Measurements from ENCODE around the gene DLX3.

The DLX3 gene

GRCh38 chr17:49971199-49971847, 23.7 kb downstream of the DLX3 start:
- DNase-seq, result no peak

DNA sequence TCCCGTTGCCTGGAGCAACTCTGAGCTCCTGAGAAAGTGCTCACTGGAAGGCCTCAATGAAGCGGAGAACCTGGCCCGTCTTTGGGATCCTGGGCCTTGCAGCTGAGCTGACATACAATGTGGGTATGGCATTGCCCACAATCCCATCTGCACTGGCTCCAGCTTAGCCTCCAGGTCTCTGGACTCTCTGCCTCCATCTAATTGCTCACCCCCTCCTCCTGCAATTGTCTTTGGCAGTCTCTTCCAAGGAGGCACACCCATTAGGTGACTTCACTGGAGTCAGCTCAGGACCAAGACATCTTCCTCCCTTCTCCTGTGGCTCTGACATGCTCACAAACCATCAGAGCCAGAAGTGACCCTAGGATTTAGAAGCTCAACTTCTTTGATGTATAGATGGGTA, 24.5 kb downstream of the DLX3 start:
- DNase-seq, result no peak

GRCh38 chr17:49969795-49970389, 25.1 kb downstream of the DLX3 start:
- DNase-seq, result no peak

DNA sequence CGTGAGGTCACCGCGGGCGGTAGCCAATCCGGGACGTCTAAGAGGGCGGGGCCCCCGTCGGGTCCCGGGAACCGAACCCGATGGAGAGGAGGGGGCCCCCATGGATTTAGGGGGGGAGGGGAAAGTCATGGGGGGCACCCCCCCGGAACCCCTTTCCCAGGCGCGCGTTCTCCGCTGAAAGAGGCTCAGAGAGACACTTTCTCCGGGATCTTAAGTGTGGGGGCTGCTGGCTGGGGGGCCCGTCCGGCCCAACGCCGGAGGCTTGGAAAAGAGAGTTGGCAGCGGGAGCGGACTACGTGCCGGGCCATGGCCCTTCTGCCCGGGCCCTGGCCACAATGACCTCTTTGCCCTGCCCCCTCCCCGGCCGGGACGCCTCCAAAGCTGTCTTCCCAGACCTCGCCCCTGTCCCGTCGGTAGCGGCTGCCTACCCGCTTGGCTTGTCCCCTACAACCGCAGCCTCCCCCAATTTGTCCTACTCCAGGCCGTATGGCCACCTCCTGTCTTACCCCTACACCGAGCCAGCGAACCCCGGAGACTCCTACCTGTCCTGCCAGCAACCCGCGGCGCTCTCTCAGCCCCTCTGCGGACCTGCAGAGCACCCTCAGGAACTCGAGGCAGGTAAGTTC, 25.8 kb downstream of the DLX3 start, which contains the start of gene DLX4:
TSS of gene DLX4 (plus strand) at position 57 of the 626 bp plus-strand sequence. CDS start at position 336, 279 bp downstream.
- DNase-seq, result no peak

DNA sequence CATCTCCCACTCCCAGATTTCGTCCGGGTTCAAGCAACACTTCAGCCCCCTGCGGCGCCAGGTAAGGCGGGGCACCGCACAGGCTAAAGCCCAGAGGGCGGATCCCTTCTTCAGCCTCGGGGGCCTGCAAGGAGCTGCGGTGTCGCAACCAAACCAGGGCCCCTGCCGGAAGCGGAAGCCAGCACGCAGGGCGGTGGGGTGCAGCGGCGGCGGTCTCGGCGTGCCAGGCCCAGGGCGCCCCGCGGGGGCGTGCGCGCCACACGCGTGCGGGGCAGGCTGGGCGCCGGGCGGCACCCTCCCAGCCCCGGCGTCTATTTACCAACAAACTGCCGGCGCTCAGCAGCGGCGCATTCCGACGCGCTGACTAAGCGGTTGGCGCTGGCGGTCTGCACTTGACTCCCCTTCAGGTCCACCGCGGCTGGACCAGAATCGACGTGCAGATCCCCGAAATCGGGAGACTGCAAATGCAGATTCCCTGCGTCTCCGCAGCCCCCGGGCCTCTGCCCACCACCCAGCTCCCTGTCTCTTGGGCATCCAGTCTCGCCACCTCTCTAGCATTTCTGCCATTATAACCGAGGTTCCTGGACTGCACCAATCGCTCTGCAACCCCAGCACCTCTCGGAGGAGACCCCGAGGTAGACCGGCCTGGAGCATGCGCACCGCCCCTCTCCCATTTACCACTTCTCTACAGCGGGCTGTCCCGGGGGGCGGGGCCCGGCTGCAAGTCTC, 26.5 kb downstream of the DLX3 start:
- peak; percentile 61 for DNase-seq

DNA sequence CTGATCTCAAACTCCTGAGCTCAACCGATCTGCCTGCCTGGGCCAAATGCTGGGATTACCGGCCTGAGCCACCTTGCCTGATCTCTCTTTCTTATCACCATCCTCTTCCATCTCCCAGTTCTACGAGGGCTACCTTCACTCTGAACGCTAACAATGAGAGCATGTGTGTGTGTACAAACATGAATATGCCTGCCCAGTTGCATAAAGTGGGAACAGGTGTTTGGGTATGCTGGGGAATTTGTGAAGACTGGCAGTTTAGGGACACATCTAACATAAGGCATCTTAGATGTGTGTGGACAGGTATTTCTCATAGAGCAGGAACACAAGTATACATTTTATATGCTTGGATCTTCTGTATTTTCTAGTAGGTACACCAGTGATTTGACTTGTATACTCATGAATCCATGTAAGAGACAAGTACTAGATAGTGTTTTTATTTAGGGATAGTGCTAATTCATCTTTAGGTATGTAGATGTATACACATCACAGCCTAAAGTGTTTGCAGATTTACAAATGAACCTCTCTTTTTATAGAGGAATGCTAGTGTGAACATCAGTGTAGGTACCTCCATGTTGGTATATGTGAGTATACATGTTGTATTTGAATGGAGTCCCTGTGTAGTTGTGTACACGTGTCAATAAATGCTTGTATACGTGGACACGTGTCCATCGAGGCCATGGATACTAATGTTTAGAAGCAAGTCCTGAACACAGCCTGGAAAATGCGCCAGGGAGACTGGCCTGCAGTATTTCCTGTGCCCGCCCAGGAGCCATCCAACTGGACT, 27.2 kb downstream of the DLX3 start:
- DNase-seq, result no peak

- DNase-seq, result no peak
Observed at GRCh38 chr17:49967205-49967604, 27.8 kb downstream of the DLX3 start.

- DNase-seq, result no peak
Observed at GRCh38 chr17:49966767-49967166, 28.3 kb downstream of the DLX3 start.

GRCh38 chr17:49965524-49965909, 29.5 kb downstream of the DLX3 start:
- DNase-seq, result no peak

- DNase-seq, result no peak
Observed at GRCh38 chr17:49964769-49965523, 30.1 kb downstream of the DLX3 start.

DNA sequence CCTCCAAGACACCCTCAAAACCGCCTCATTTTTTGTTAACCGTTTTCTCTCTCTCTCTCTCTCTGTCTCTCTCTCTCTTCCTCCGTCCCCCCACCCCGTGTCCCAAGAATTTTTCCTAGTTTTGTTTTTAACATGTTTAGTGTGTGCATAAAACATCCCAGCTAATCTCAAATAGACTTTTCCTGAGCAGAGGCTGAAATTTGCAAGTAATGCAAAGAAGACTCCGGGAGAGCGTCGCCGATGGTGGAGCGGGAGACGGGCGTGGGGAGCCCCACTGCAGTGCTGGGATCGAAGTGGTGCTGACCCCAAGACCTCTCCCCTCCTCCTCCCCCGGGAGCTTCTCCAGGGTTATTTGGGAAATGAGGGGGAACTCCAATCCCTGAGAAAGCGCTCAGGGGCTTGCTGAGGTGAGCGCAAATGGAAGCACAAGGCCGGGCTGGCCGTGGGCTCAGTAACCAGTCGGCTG, 30.7 kb downstream of the DLX3 start:
- DNase-seq, result no peak

GRCh38 chr17:49963626-49964302, 31.3 kb downstream of the DLX3 start:
- DNase-seq, result no peak

DNA sequence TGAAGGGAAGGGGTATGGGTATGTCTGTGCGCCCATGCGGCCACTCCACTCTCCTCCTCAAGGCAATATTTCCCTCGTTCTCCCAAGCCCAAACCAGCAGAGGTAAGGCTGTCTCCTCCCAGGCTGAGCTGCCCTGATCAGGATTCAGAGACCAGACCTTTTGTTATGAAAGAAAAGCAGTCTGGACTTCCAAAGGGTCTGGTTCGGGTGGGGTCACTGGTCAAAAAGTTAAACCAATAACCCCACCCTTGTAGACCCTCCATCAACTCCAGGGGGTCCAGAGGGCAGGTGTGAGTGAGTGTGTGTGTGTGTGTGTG, 31.8 kb downstream of the DLX3 start:
- no peak for DNase-seq

DNA sequence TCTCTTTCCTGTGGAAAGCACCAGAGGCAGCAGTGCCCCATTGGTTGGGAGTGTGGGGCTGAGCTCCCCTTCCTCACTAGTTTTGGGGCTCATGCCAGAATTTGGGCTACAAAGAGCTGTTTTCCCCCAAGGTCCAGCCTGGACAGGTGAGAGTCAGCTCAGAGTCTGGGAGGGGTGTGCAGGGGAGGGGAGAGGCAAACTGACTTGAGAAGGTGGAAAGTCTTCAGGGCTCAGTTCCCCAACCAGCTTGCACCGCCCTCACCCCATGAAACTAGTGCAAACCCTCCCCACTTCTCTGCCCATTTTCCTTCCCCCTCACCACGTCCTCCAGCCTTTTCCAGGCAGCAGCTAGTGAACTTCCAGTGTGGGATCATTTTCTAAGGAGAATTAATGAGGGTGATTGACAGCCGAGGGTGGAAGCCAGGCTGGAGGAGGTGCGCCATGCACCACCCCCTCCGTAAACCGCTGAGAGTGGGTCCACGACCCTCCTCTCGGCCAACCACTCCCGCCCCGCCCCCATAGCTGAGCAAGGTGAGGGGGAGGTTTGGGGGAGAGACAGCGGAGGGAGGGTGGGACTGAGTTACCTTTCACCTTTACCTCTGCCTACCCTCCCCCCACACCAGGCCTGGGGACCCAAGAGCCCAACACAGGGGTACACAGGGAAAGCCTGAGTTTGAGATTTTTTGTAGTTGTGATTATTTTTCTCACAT, 32.3 kb downstream of the DLX3 start:
- DNase-seq, result no peak

GRCh38 chr17:49959183-49959935, 35.7 kb downstream of the DLX3 start:
- peak; percentile 11 for DNase-seq

DNA sequence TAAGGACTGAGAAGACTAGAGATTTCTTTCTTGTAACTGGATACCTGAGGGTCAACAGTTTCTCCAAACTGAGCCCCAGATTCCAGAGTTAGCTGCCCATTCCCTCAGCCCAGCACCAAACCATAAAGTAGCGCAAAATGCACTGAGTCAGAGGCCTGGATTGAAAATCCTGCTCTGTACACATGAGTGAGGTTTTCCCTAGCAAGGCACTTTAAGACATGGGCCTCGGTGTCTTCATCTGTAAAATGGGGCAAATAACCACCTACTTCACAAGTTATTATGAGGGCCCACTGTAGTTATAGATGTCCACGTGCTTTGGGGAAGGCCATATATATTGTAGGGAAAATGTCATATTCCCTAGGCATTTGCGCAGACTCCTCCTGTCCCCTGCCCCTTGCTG, 36.3 kb downstream of the DLX3 start:
- no peak for DNase-seq

- DNase-seq, result no peak
Observed at GRCh38 chr17:49957350-49957749, 37.7 kb downstream of the DLX3 start.

DNA sequence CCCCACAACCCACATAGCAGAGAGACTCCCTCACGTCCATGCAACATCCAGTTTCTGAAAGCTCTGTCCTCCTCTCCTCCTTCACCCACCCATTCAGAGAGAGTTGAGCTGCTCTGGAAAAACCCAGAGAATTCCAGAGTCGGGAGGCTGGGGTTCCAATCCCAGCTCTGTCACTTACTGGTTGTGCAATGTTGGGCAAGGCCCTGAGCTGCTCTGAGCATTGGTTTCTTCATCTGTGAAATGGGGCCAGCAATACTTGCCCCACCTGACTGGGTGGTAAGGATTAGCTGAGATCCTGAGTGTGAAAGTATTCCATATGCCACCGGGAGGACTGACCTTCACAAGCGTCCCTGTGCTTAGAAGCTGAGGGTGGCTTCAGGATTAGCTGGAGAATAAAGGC, 38.2 kb downstream of the DLX3 start:
- no peak for DNase-seq

GRCh38 chr17:49955157-49955556, 39.9 kb downstream of the DLX3 start:
- no peak for DNase-seq

GRCh38 chr17:49952912-49953497, 42.0 kb downstream of the DLX3 start:
- DNase-seq, result peak; percentile 31

Measured in T1000 (cell line).